Erythroblast (primary cell): ENCODE measurements around the gene ATAD3C.

Experiments
- GATA1 ChIP-seq: IDR thresholded peaks from 2 replicates; pipeline ENCODE4 v1.6.1; 2011; ENCODE audit warnings: low read depth, mild to moderate bottlenecking, control low read depth, low read length, moderate library complexity
- POLR2A ChIP-seq: IDR thresholded peaks from 2 replicates; pipeline ENCODE4 v1.6.1; 2011; ENCODE audit warnings: mild to moderate bottlenecking, low read length

GRCh38 chr1:1439546-1440261, 9.8 kb upstream of the ATAD3C start:
- no peak for TF ChIP-seq POLR2A
- no peak for TF ChIP-seq GATA1
